ENCODE data around the gene BBS5. TPM values are rescaled to one million over a fixed set of nuclear protein-coding genes. Genes with fewer than 3 reads are reported as not detected.

The BBS5 gene
- total RNA-seq, 1 experiment from 2014 or later, result 4.6 TPM

GRCh38 chr2:169493360-169493759 is 14.1 kb downstream of the BBS5 start:
- no peaks in the 10 kb centered on the region for H3K27me3 ChIP-seq (ENCODE audit: insufficient read depth, low read length)
- H3K9me3 ChIP-seq (ENCODE audit: control insufficient read depth in 1 of 2, insufficient read depth in 1 of 2, low read depth in 1 of 2, low read length in 2 of 2), result no peaks in the 10 kb centered on the region
- ChIA-PET RAD21 (ENCODE audit: low non-redundant PET in 1 of 2, low total read pairs in 2 of 2, uncharacterized antibody in 2 of 2, unreplicated experiment in 2 of 2) (no interaction called here), CTCF (no interaction called here), POLR2A (no interaction called here)
- no TSS peak for BruUV-seq (replicated peaks)
- no peaks in the 10 kb centered on the region for H3K79me2 ChIP-seq (ENCODE audit: insufficient read depth, low read length)
- no peak overlapping the region for H3K9ac ChIP-seq (ENCODE audit: low read length)
- intact Hi-C loops (cut with micrococcal nuclease), result no loop called here
- no peak overlapping the region for H2AFZ ChIP-seq (ENCODE audit: low read depth, low read length, poor library complexity, severe bottlenecking)
- TF ChIP-seq ZFX (IDR thresholded peaks at IDR 0.05) (no peak), ATF3 (IDR thresholded peaks at IDR 0.05) (no peak), EGR1 (IDR thresholded peaks at IDR 0.05; ENCODE audit: low read depth) (no peak), SP1 (IDR thresholded peaks at IDR 0.05; ENCODE audit: low read depth) (no peak), ZNF274 (IDR thresholded peaks at IDR 0.05; ENCODE audit: low read depth, low read length) (no peak), CBX3 (IDR thresholded peaks at IDR 0.05; ENCODE audit: low read depth) (no peak), TCF7L2 (IDR thresholded peaks at IDR 0.05; ENCODE audit: borderline replicate concordance, extremely low read depth, insufficient read depth, insufficient read length) (no peak), FOSL1 (IDR thresholded peaks at IDR 0.05; ENCODE audit: low read depth) (no peak), ELF1 (IDR thresholded peaks at IDR 0.05; ENCODE audit: borderline replicate concordance, low read depth) (no peak), EZH2phosphoT487 (IDR thresholded peaks at IDR 0.05; ENCODE audit: borderline replicate concordance) (no peak), POLR2A (IDR thresholded peaks at IDR 0.05; ENCODE audit: borderline replicate concordance, extremely low read depth, insufficient read depth, insufficient read length) (no peak), CEBPB (IDR thresholded peaks at IDR 0.05; ENCODE audit: low read depth) (no peak)
- no peaks in the 10 kb centered on the region for H3K9me2 ChIP-seq (ENCODE audit: insufficient read depth)
- H3K36me3 ChIP-seq (ENCODE audit: control insufficient read depth in 1 of 2, insufficient read depth in 2 of 2, low read length in 2 of 2), result no peaks in the 10 kb centered on the region
- ATAC-seq, result no peak
- H3K27ac ChIP-seq (ENCODE audit: low read depth, low read length), result no peak overlapping the region
- no peak overlapping the region for H3K4me2 ChIP-seq (ENCODE audit: low read length)
- H4K20me1 ChIP-seq (ENCODE audit: insufficient read depth), result no peaks in the 10 kb centered on the region
- H3K4me3 ChIP-seq (replicated peaks in 1 of 2; ENCODE audit: low read depth in 1 of 2, low read length in 2 of 2), result no peak overlapping the region
- no peaks in the 10 kb centered on the region for H3K4me1 ChIP-seq (ENCODE audit: control insufficient read depth in 1 of 2, insufficient read depth in 2 of 2, low read length in 2 of 2)
- no peak for DNase-seq (ENCODE audit: low read depth, low spot score)

DNA sequence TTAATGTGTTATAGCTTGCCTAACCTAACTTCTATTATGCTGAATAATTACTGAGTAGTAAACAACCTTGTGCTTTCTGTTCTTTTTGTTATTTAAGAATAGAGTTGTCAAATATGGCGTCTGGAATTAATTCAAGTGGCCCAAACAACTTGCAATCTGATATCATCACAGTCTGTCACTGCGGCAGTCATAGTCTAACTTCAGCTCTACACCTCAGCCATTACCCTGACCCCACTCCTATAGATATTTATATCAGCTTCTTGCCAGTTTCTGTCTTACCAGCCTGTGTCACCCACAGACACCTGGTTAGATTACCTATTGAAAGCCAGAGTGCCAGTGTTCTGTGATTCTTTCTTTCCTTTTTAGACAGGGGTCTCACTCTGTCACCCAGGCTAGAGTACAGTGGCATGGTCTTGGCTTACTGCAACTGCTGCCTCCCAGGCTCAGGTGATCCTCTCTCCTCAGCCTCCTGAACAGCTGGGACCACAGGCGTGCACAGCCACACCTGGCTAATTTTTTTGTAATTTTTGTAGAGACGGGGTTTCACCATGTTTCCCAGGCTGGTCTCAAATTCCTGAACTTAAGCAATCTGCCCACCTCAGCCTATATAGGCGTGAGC is 16.1 kb downstream of the BBS5 start:
- no peak overlapping the region for H3K4me2 ChIP-seq (ENCODE audit: low read length)
- no peak overlapping the region for H3K4me3 ChIP-seq (replicated peaks in 1 of 2; ENCODE audit: low read depth in 1 of 2, low read length in 2 of 2)
- RAD21 ChIA-PET (ENCODE audit: low non-redundant PET in 1 of 2, low total read pairs in 2 of 2, uncharacterized antibody in 2 of 2, unreplicated experiment in 2 of 2), result no interaction called here
- no peaks in the 10 kb centered on the region for H3K9me2 ChIP-seq (ENCODE audit: insufficient read depth)
- intact Hi-C loops (cut with micrococcal nuclease), result no loop called here
- POLR2A ChIA-PET, result no interaction called here
- DNase-seq (ENCODE audit: low read depth, low spot score) (no peak), ATAC-seq (no peak)
- H2AFZ ChIP-seq (ENCODE audit: low read depth, low read length, poor library complexity, severe bottlenecking), result no peak overlapping the region
- H4K20me1 ChIP-seq (ENCODE audit: insufficient read depth), result no peaks in the 10 kb centered on the region
- CTCF ChIA-PET, result no interaction called here
- H3K27me3 ChIP-seq (ENCODE audit: insufficient read depth, low read length), result no peaks in the 10 kb centered on the region
- no peak overlapping the region for H3K9ac ChIP-seq (ENCODE audit: low read length)
- no peaks in the 10 kb centered on the region for H3K79me2 ChIP-seq (ENCODE audit: insufficient read depth, low read length)
- no peaks in the 10 kb centered on the region for H3K36me3 ChIP-seq (ENCODE audit: control insufficient read depth in 1 of 2, insufficient read depth in 2 of 2, low read length in 2 of 2)
- H3K9me3 ChIP-seq (ENCODE audit: control insufficient read depth in 1 of 2, insufficient read depth in 1 of 2, low read depth in 1 of 2, low read length in 2 of 2), result no peaks in the 10 kb centered on the region
- no peak overlapping the region for H3K27ac ChIP-seq (ENCODE audit: low read depth, low read length)
- H3K4me1 ChIP-seq (ENCODE audit: control insufficient read depth in 1 of 2, insufficient read depth in 2 of 2, low read length in 2 of 2), result no peaks in the 10 kb centered on the region
- TF ChIP-seq CBX3 (IDR thresholded peaks at IDR 0.05; ENCODE audit: low read depth) (no peak), ATF3 (IDR thresholded peaks at IDR 0.05) (no peak), CEBPB (IDR thresholded peaks at IDR 0.05; ENCODE audit: low read depth) (no peak), MAX (IDR thresholded peaks at IDR 0.05) (no peak), SRF (IDR thresholded peaks at IDR 0.05; ENCODE audit: low read depth) (no peak), EGR1 (IDR thresholded peaks at IDR 0.05; ENCODE audit: low read depth) (no peak), EZH2 (IDR thresholded peaks at IDR 0.05) (no peak), JUND (IDR thresholded peaks at IDR 0.05) (no peak)
- BruUV-seq (replicated peaks), result no TSS peak

Data from HCT116 (cell line).